Stimulated activated CD4-positive, alpha-beta T cell treated with anti-CD3 and anti-CD28 coated beads, Interleukin-15, amount 100 ng/mL, for 1 hour (primary cell): ENCODE measurements around the gene SMAGP.
"Not testable (repeated sequence)": the region's sequence is repeated elsewhere in the genome, so short reads cannot be mapped to it uniquely, and the experiment has no call there.

Experiments used
- DNase-seq, 2 donors: peaks; one replicate each; pipeline ENCODE4 v3.0.0-alpha.2; 2020; ENCODE audit warnings: low read depth in 1 of 2, low spot score in 1 of 2

SMAGP gene, protein sequence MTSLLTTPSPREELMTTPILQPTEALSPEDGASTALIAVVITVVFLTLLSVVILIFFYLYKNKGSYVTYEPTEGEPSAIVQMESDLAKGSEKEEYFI

DNA sequence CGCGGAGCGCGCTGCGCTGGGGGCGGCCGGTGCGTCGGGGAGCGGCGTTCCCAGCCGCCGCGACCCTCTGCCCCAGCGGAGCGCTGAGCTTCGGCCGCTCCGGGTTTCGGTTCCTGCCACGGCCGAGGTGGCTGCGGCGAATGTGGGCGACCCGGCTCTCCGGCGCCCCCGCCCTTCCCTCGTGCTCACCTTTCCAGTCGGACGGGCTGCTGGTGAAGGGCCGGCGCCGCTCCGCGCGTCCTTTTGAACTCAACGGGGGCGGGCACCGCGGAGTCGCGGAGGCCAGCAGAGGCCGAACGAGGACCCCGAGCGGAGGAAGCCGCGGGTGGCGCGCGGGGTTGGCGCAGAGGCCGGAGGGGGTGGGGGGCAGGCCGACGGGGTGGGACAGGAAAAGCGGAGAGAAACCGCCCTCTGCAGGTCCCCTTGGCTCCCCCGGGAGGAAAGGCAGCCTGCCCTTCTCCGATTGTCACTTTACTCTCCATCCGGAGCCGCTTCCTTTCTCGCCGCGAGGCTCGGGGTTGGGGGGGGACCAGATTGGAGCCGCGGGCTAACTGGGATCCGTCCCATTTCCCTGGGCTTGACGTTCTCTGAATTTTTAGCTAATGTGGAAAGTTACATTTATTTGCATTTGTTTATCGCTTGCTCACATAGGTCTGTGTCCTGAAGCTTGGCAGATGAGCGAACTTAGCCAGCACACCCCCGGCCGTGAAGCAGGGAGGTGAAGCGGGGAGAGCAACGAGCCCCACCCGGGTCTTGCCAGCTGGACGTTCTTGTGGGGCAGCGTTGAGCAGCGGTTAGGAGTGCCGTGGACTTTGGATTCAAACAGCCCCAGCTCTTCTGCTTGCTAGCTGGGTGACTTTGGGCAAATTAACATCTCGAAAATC, at the start of gene SMAGP:
SMAGP (minus strand) TSS at position 349 of the 884 bp plus-strand sequence. CDS start 1,137 bp downstream, outside the sequence.
- peak; percentile 15 to 16 for DNase-seq

DNA sequence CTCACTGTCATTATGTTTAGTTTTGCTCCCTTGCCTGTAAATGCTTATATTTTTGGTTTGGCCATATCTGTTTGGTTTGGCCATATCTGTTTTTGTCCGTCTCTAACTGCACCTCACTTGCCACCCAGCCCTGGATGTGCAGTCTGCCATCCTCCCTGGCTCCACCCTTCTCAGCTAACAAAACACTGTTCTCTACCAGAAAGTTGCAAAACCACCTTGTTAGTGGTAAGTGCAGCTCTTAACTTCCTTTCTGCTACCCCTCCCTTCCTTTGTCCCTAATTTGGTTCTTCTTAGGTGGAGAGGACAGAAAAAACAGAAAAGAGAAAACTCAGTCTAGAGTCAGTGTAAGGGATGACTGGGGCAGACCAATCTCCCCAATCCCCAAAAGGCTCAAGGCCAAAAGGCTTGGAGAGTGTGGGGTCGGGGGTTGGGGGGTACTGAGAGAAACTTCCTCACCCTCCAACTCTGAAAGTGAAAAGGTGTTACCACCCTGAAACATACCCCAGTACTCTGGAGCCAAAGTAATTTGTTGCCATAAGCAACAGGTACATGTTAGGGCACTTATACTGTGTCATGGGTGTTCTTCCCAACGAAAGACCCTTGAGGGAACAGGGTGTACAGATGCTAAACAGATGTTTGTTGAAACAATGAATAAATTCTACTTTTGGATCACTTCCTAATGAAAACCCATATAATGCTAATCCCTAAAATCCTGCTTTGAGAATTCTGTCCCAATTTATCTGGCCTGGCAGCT, 48.8 kb upstream of the SMAGP start:
- peak in 1 of 2 donors; percentile 16 for DNase-seq

DNA sequence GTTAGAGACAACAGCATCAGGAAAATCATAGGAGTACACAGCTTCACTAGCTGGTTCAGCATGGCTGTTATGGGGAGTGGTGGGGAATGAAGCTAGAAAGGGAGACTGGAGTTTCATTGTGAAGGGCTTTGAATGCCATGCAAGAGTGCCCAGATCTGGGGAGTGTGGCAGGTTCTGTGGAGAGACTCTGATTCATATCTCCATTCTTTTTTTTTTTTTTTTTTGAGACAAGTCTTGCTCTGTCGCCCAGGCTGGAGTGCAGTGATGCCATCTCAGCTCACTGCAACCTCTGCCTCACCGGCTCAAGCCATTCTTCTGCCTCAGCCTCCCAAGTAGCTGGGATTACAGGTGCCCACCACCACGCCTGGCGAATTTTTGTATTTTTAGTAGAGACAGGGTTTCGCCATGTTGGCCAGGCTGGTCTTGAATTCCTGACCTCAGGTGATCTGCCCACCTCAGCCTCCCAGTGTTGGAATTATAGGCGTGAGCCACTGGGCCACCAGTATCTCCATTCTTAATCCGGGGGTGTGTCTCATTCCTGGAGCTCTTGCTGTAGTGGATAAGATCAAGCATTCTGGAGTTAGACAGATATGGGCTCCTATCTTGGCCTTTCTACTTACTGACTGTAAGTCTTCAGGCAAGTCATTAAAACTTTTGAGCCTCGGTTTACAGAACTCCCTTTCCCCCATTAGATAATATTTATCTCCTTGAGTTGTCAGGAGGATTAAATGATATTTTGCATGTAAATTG, 48.0 kb upstream of the SMAGP start:
- not testable (repeated sequence) for DNase-seq

DNA sequence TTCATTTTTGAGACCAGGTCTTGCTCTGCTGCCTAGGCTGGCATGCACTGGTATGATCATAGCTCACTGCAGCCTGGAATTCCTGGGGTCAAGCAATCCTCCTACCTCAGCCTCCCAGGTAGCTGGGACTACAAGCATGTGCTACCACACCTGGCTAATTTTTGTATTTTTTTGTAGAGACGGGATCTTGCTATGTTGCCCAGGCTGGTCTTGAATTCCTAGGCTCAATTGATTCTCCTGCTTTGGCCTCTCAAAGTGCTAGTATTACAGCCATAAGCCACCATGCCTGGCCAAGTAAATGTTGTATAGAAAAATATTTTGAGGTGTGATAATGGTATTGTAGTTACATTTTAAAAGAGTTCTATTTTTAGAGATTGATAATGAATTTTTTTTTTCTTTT, 41.2 kb upstream of the SMAGP start:
- DNase-seq: no peak

DNA sequence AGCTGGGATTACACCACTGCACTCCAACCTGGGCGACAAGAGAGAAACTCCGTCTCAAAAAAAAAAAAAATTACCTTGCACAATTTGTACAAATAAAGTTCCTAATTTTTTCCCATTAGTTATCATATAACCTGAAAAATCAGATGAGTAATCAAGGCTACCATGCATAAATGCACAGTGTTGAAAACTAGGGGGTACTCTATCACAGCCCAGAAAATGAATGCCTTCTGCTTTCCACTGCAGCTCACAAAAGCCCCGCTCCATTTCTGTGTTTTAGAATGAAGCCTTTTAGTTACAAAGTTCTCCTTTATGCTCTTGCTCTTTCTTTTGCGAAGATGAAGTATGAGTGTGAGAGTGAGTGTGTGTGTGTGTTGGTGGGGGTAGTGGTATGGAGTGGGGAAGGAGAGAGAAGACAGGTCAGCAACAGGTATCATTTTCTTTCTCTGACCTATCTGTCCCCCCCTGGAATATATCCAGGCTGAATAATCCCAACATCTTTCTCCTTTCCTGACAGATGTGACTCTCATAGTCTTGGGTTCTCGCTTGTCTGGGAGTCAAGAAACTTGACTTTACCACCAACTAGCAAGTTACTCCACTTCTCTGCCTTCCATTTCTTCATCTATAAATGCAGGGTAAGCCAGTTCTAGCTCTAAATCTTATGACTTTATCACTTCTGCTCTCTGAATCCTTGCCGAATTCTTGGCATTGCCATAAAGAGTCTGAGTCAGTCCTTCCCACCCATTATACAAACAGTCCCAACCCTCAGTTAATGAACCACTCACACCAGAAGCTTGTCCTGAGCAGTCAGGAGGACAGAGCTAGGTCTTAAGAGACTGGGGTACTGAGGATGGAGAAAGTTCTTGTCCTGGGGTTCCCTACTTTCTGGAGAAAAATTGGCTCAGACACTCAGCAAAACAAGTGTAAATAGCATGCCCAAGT, 37.7 kb upstream of the SMAGP start:
- DNase-seq: no peak

DNA sequence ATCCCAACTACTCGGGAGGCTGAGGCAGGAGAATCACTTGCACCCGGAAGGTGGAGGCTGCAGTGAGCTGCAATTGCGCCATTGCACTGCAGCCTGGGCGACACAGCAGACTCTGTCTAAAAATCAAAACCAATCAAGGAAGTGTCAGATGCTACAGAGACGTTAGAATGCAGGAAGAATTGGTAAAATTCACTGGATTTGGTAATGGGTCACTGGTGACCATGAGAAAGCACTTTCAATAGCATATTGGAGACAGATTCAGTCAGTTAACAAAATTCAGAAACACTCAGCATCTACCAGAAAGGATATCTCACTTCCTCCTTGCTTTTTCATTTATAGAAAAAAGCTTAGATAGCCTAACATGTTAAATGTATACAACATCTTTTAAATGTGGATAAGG, 36.3 kb upstream of the SMAGP start:
- no peak for DNase-seq

DNA sequence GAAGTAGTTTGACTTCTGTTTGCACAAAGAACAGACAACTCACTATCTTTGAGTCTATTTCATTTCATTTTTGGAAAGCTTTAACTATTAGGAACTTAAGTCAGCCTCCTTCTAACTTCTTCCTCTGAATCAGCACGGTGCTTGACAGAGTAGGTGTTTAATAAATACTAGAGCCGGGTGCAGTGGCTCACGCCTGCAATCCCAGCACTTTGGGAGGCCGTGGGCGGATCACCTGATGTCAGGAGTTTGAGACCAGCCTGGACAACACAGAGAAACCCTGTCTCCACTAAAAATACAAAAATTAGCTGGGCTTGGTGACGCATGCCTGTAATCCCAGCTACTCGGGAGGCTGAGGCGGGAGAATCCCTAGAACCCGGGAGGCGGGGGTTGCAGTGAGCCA, 30.6 kb upstream of the SMAGP start:
- not testable (repeated sequence) for DNase-seq

DNA sequence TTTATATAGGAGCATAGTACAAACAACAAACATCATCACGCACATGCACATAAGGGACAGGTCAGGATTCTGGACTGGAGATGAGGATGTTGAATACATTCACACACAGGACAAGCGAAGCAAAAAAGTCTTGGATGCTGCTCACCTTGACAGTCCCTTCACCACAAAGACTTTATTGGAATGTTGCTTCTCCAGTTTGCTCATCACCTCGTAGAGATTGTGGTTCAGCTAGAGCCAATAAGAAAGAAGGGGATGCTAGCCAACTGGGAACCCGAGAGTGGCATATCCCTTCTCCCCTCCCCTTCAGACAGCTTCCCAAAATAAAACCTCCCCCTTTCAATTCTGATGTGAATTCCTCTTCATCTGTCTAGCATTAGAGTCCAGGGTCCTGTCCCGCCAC, 25.4 kb upstream of the SMAGP start:
- no peak for DNase-seq

DNA sequence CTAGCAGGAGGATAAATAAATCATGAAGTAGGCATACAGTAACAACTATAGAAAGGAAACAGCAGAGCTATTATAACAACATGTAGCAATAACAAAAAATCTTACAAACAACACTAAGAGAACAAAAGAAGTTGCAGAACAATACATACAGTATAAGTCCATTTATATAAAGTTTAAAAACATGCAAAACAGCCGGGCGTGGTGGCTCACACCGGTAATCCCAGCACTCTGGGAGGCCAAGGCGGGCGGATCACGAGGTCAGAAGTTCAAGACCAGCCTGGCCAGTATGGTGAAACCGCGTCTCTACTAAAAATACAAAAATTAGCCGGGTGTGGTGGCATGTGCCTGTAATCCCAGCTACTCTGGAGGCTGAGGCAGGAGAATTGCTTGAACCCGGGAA, 23.9 kb upstream of the SMAGP start:
- not testable (repeated sequence) for DNase-seq

DNA sequence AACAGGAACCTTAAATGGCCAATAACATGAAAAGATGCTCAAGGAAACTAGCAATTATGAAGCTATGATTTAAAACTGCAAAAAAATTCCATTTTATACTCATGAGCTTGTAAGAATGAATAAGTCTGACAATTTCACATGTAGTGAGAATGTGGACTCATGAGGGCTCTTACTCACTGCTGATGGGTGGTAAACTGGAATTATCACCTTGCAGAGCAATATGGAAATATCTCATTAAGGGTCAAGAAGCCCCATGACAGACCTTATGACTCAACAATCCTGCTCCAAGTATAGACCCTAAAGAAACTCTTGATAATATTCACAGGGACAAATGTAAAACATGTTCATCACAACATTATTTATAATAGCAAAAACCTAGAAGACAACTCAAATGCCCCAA, 23.5 kb upstream of the SMAGP start:
- DNase-seq: no peak

DNA sequence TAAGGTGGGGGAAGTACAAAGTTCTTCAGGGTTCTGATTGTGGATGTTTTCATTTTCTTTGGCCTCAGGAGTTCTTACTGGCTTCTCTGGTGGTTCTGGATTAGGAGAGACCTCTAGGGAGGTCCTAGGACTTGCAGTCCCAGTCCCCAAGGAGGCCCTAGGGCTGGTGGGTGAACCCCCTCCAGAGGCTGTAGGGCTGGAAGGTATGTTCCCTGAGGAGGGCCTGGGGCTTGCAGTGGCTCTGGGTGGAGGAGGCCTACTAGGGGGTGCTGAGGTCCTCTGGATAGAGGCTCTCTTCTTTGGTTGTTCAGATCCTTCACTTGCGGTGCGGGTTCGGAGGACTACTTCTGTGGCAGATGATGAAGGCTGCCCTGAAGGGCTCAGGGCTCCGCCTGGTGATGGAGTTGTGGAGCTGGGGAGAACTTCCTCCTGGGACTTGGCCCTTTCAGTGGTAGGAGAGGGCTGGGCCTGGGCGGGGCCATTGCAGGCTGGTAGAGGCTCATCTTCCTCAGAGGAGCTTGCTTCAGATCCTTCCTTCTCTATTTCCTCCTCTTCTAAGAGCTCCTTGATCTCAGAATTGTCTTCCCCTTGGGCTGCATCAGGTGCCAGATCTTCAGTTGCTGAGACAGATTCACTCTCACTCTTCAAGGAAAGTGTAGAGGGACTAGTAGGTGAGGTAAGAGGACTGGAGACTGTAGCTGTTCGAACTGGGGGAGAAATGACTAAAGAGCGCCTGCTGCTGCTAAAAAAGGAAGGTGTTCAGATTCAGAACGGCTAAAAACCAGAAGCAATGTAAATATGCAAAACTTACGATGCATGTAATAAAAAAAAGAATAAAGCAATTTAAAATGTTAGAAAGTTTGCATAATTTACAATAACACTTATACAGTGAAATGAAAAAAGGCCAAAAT, 21.6 kb upstream of the SMAGP start:
- DNase-seq: not testable (repeated sequence)

DNA sequence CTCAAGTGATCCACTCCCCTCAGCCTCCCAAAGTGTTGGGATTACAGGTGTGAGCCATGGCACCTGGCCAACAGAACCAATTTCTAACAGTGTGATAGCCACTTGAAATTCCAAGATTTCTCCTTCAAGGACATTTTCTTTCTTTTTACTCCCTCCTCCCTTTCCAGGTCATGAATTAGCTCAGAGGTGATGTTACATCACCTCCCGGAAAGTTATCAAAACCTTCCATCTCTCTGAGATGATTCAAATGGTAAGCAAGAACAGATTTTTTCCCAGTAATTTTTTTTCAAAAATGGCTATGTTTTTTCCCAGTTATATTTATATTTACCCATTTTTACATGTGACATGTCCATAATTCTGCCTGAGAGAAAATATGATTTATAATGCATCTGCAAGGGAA, 15.6 kb upstream of the SMAGP start:
- DNase-seq: no peak

DNA sequence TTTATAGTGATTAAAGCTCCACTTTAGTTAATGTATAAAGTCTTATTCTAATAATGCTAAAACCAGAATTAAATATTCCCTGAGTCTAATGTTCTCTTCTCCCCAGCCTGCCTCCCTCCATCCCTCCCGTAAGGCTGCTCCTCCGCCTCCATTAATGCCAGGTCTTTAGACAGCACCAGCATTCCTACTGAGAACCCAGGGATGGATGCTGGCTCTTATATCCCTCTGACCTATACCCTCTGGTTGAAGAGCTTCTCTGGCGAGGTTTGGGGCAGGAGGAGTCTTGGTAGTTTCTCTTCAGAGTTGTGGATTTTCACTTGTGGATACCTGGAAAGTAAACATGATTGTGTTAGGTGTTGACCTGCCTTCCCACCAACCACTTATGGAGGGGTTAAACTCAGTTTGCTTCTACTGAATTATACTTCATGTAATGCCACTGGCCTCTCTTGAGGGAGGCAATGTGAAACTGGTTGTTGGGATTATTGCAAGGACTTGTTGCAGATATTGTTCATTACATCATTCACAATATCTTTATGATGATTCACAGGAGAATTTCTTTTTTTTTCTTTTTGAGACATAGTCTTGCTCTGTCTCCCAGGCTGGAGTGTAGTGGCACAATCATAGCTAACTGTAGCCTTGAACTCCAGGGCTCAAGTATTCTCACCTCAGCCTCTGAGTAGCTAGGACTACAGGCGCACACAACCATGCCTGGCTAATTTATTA, 11.1 kb upstream of the SMAGP start:
- no peak for DNase-seq

DNA sequence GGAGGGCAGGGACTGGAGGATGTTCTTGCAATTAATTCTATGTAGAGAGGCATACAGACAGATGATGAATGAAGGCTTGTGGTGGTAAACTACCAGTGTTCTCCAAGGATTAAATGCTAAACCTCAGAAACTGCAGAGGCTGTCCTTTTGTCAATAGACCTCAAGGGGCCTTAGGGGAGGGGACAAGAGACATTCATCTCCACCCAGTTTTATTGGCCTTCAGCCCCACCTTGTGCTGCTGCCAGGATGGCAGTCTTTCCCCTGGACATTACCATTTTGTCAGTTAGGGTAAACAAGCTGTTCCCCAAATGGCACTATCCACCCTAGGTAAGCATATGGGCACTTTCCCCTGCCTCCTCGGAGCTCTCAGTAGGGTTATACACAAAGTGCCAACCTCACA, 4.9 kb upstream of the SMAGP start:
- DNase-seq: no peak

DNA sequence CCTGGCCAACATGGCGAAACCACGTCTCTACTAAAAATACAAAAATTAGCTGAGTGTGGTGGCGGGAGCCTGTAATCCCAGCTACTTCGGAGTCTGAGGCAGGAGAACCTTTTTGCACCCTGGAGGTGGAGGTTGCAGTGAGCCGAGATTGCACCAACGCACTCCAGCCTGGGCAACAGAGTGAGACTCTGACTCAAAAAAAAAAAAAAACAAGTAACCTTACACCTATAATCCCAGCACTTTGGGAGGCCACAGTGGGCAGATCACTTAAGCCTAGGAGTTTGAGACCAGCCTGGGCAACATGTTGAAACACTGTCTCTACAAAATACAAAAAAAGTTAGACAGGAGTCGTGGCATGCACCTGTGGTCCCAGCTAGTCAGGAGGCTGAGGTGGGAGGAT, 2.6 kb upstream of the SMAGP start:
- not testable (repeated sequence) for DNase-seq

DNA sequence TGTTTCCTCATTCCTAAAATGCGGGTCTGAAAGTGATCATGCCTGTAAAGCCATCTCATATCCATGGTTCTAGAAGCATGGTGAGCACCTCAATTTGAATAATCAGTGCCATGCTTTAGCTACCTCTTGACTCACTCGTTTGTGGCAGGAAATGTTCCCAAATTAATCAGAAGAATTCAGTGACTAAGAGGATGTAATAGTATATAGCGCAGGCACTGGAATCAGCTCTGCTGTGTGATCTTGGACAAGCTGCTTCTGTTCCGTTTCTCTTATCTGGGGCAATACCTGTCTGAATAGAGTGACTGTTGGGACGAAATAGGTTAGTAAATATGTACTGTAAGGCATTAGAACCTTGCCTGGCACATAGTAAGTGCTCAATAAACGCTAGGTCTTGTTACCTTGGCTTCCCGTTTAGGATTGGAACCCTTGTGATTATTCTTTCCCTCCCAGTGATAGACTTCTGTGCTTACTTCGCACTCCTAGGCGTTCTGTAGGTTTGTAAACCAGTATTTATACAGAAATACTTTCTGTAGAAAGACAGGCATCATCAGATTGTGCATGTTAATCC, 820 bp upstream of the SMAGP start:
- no peak for DNase-seq

DNA sequence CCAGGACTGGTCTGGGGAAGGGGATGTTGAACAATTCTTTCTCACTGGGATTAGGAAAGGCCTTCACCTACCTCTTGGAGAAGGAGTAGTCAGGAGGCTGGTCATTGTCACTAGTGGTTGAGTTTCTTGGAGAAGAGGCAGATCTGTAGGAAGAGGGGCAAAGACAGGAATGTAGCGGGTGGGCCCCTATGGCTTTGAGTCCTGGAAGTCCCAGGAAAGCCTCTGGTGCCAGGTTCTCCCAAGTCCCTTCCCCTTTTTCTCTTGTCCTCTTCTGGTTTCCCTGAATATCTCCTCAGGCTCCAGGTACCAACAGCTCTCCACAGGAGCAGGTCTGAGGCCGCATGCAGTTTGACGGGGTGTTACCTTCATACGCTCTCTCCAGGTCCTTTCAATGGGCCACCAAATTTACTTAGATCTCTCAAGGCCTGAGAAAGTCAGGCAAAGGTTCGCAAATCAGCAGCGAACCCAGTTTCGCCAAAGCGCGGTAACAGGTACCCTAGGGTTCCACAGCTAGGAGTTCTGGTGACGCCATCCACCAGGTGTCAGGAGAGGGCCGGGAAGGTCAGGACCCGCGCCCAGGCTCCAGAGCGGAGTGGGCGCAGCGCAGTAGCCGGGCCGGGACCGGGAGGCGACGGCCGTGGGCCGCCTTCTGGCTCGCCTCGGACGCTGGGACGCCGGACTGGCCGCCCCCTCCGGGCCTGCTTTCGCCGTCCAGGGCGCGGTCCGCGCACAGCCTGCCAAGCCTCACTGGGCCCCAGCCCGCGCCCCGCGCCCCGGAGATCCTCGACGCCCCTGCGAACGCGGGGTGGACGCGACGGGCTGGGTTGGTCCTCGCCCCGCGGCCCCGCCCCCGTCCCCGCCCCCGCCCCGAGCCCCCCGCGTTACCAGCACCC, 795 bp downstream of the SMAGP start:
- peak; percentile 21 to 25 for DNase-seq
